IMR-90 (cell line): ENCODE data around the gene CANT1. TPM values are rescaled to one million over a fixed set of nuclear protein-coding genes. Genes with fewer than 3 reads are reported as not detected.

Experiments
- ATAC-seq: fragments of 200-7000 bp; cut with Tn5 transposase; 2 replicates; pipeline ENCODE4 v1.9.1; 2020; ENCODE audit warnings: low read depth, mild to moderate bottlenecking, moderate library complexity
- BruUV-seq: library from RNA; stranded (reverse); fragments of 400-500 nt; replicated peaks from 2 replicates; lab custom pipeline; 2021; lab: Mats Ljungman, UMichigan
- CTCF ChIA-PET: fragments of 300-600 bp; formaldehyde crosslinking; extraction: SDS; loops from one replicate; lab custom pipeline; 2021; ENCODE audit warnings: antibody characterized with exemption; lab: Yijun Ruan, JAX
- POLR2A ChIA-PET: fragments of 300-600 bp; sonication (Branson Sonifier 250); formaldehyde crosslinking; loops from one replicate; lab custom pipeline; 2022; ENCODE audit warnings: antibody characterized with exemption; ENCODE audit not compliant: unreplicated experiment; lab: Charles Lee
- DNase-seq: peaks from one replicate; pipeline ENCODE4 v3.0.0; 2013
- H2AFZ ChIP-seq: replicated peaks from 2 replicates; pipeline ENCODE3; 2013; ENCODE audit warnings: low read length, mild to moderate bottlenecking; ENCODE audit not compliant: poor library complexity
- H2AK5ac ChIP-seq: 2 replicates; pipeline ENCODE4 v1.6.1; 2013; ENCODE audit warnings: low read depth, low read length, inconsistent platforms
- H2AK9ac ChIP-seq: replicated peaks from 2 replicates; pipeline ENCODE3; 2013; ENCODE audit warnings: mild to moderate bottlenecking, low read depth, low read length, moderate library complexity; ENCODE audit not compliant: poor library complexity
- H2BK120ac ChIP-seq: 2 replicates; pipeline ENCODE4 v1.6.1; 2013; ENCODE audit warnings: low read depth, low read length, inconsistent platforms
- H2BK15ac ChIP-seq: 3 replicates; pipeline ENCODE4 v1.6.1; 2013; ENCODE audit warnings: low read depth, low read length, inconsistent platforms
- H2BK20ac ChIP-seq: 2 replicates; pipeline ENCODE4 v1.6.1; 2013; ENCODE audit warnings: low read depth, mild to moderate bottlenecking, inconsistent platforms, low read length, moderate library complexity
- H2BK5ac ChIP-seq: 2 replicates; pipeline ENCODE4 v1.6.1; 2013; ENCODE audit warnings: mild to moderate bottlenecking, low read depth, low read length, inconsistent platforms; ENCODE audit not compliant: poor library complexity, severe bottlenecking
- H3K14ac ChIP-seq: replicated peaks from 2 replicates; pipeline ENCODE4 v1.6.1; 2013; ENCODE audit warnings: low read depth, low read length, inconsistent platforms
- H3K18ac ChIP-seq: 2 replicates; pipeline ENCODE4 v1.6.1; 2013; ENCODE audit warnings: low read depth, low read length, control low read depth
- H3K23ac ChIP-seq: 2 replicates; pipeline ENCODE4 v1.6.1; 2013; ENCODE audit warnings: low read depth, low read length, inconsistent platforms
- H3K27ac ChIP-seq: 2 replicates; pipeline ENCODE4 v1.5.1; 2013; ENCODE audit warnings: mild to moderate bottlenecking, control low read depth, low read length; ENCODE audit not compliant: insufficient read depth
- H3K27me3 ChIP-seq: 2 replicates; pipeline ENCODE4 v1.6.1; 2013; ENCODE audit warnings: low read length; ENCODE audit not compliant: control insufficient read depth, insufficient read depth
- H3K36me3 ChIP-seq: 2 replicates; pipeline ENCODE4 v1.6.1; 2013; ENCODE audit warnings: low read length, mixed read lengths; ENCODE audit not compliant: control insufficient read depth, insufficient read depth
- H3K4ac ChIP-seq: 2 replicates; pipeline ENCODE4 v1.6.1; 2013; ENCODE audit warnings: low read depth, low read length, inconsistent platforms
- H3K4me1 ChIP-seq: 2 replicates; pipeline ENCODE4 v1.6.1; 2013; ENCODE audit warnings: low read length, mixed read lengths; ENCODE audit not compliant: control insufficient read depth, insufficient read depth
- H3K4me2 ChIP-seq: 2 replicates; pipeline ENCODE4 v1.6.1; 2013; ENCODE audit warnings: low read depth, mild to moderate bottlenecking, control low read depth, low read length, moderate library complexity
- H3K4me3 ChIP-seq: 2 replicates; pipeline ENCODE4 v1.5.1; 2013; ENCODE audit warnings: low read depth, mild to moderate bottlenecking, control low read depth, low read length, moderate library complexity; ENCODE audit not compliant: insufficient read depth
- H3K56ac ChIP-seq: 2 replicates; pipeline ENCODE4 v1.6.1; 2013; ENCODE audit warnings: low read length, inconsistent platforms; ENCODE audit not compliant: insufficient read depth; ENCODE audit errors: extremely low read depth
- H3K79me1 ChIP-seq, 2 experiments: 2 replicates each; pipeline ENCODE4 v1.6.1; 2013; ENCODE audit warnings: low read length in 2 of 2, inconsistent platforms in 1 of 2, low read depth in 1 of 2
- H3K9ac ChIP-seq: 2 replicates; pipeline ENCODE4 v1.6.1; 2013; ENCODE audit warnings: low read depth, low read length, control low read depth
- H3K9me1 ChIP-seq: 2 replicates; pipeline ENCODE4 v1.6.1; 2013; ENCODE audit warnings: low read length, inconsistent platforms; ENCODE audit not compliant: insufficient read depth
- H3K9me3 ChIP-seq: 2 replicates; pipeline ENCODE4 v1.6.1; 2013; ENCODE audit warnings: low read length; ENCODE audit not compliant: control insufficient read depth, insufficient read depth
- H4K20me1 ChIP-seq: 2 replicates; pipeline ENCODE4 v1.6.1; 2013; ENCODE audit warnings: low read length, inconsistent platforms; ENCODE audit not compliant: insufficient read depth
- H4K5ac ChIP-seq: 2 replicates; pipeline ENCODE4 v1.6.1; 2013; ENCODE audit warnings: mild to moderate bottlenecking, low read depth, low read length, control low read depth
- H4K8ac ChIP-seq, 2 experiments: 2 replicates each; pipeline ENCODE4 v1.6.1; 2013; ENCODE audit warnings: low read depth in 2 of 2, low read length in 2 of 2, control low read depth in 1 of 2, inconsistent platforms in 1 of 2
- H4K91ac ChIP-seq: 2 replicates; pipeline ENCODE4 v1.6.1; 2013; ENCODE audit warnings: low read depth, low read length, inconsistent platforms; ENCODE audit not compliant: insufficient read depth
- BHLHE40 ChIP-seq: fragments of 150-350 bp; IDR thresholded peaks from 2 replicates; pipeline ENCODE4 v1.6.1; 2016; ENCODE audit warnings: mild to moderate bottlenecking, low read depth, low read length
- CEBPB ChIP-seq: IDR thresholded peaks from 2 replicates; pipeline ENCODE4 v1.6.1; 2012; ENCODE audit warnings: low read depth, low read length, improper control_type of control experiment
- CHD1 ChIP-seq: IDR thresholded peaks from 2 replicates; pipeline ENCODE4 v1.6.1; 2012; ENCODE audit warnings: low read depth, low read length, improper control_type of control experiment
- FOS ChIP-seq: fragments of 150-350 bp; IDR thresholded peaks from 2 replicates; pipeline ENCODE4 v1.6.1; 2016; ENCODE audit warnings: low read depth, low read length
- MAZ ChIP-seq: IDR thresholded peaks from 2 replicates; pipeline ENCODE4 v1.6.1; 2012; ENCODE audit warnings: low read depth, mild to moderate bottlenecking, low read length, improper control_type of control experiment, moderate library complexity, borderline replicate concordance
- MXI1 ChIP-seq: IDR thresholded peaks from 2 replicates; pipeline ENCODE4 v1.6.1; 2012; ENCODE audit warnings: low read depth, mild to moderate bottlenecking, low read length, moderate library complexity, borderline replicate concordance
- NFE2L2 ChIP-seq: fragments of 150-350 bp; IDR thresholded peaks from 2 replicates; pipeline ENCODE4 v1.6.1; 2016; ENCODE audit warnings: low read depth, mild to moderate bottlenecking, low read length
- POLR2A ChIP-seq: IDR thresholded peaks from 2 replicates; pipeline ENCODE4 v1.6.1; 2012; ENCODE audit warnings: mild to moderate bottlenecking, low read depth, low read length
- RAD21 ChIP-seq: IDR thresholded peaks from 2 replicates; pipeline ENCODE4 v1.6.1; 2012; ENCODE audit warnings: low read length, improper control_type of control experiment
- RFX5 ChIP-seq: IDR thresholded peaks from 2 replicates; pipeline ENCODE4 v1.8.0; 2012; ENCODE audit warnings: low read depth, mild to moderate bottlenecking, low read length, moderate library complexity
- WGBS, 2 experiments: methylation state at CpG; one replicate each; pipeline versions ENCODE4 v1.1.5 to v1.1.7; 2013; ENCODE audit warnings: missing lambda C conversion rate in 2 of 2; ENCODE audit not compliant: insufficient read length in 1 of 2; ENCODE audit errors: extremely low coverage in 2 of 2; 5-methylcytosine and 5-hydroxymethylcytosine counted together
- dilution Hi-C: fragments of 300-500 bp; cut with HindIII; formaldehyde crosslinking; loops from one replicate; pipeline ENCODE4 v1.14.3; 2018; ENCODE audit warnings: low sequenced_read_pairs; ENCODE audit not compliant: unreplicated experiment
- in situ Hi-C: fragments of 300-500 bp; cut with MboI; formaldehyde crosslinking; loops from 3 replicates; pipeline ENCODE4 v1.14.3; 2019; ENCODE audit warnings: low sequenced_read_pairs, inconsistent platforms, mixed read lengths
- intact Hi-C: fragments of 100-400 bp; cut with micrococcal nuclease; formaldehyde crosslinking; loops from 2 replicates; pipeline ENCODE4 v1.10.0; 2022
- polyA plus RNA-seq, 3 experiments: library from polyadenylated mRNA; depleted of rRNA; stranded (reverse); fragments of >200 nt; gene quantifications; 2 replicates each; pipeline ENCODE4 v1.2.3, GENCODE V29; 2012; ENCODE audit warnings: low replicate concordance in 1 of 3
- total RNA-seq: library from RNA; depleted of rRNA; stranded (reverse); fragments of >200 nt; gene quantifications from 2 replicates; pipeline ENCODE4 v1.2.3, GENCODE V29; 2012
- TF ChIP-seq, protein P1 (sequence below): fragments of 150-350 bp; IDR thresholded peaks from 2 replicates; pipeline ENCODE4 v1.6.1; 2016; ENCODE audit warnings: low read depth, mild to moderate bottlenecking, low read length, moderate library complexity, borderline replicate concordance
- TF ChIP-seq, protein P2 (sequence below): conservative IDR thresholded peaks from 2 replicates; pipeline ENCODE4 v1.5.1; 2012; ENCODE audit warnings: mild to moderate bottlenecking, low read depth, low read length, improper control_type of control experiment
- TF ChIP-seq, protein P3 (sequence below): fragments of 150-350 bp; IDR thresholded peaks from 2 replicates; pipeline ENCODE4 v1.6.1; 2017; ENCODE audit warnings: mild to moderate bottlenecking, antibody characterized with exemption, low read length, low read depth

The CANT1 gene
- total and polyA plus RNA-seq, 2 of the 4 experiments (the other 2 are of a cell fraction) = 51.8 to 73.4 TPM

DNA sequence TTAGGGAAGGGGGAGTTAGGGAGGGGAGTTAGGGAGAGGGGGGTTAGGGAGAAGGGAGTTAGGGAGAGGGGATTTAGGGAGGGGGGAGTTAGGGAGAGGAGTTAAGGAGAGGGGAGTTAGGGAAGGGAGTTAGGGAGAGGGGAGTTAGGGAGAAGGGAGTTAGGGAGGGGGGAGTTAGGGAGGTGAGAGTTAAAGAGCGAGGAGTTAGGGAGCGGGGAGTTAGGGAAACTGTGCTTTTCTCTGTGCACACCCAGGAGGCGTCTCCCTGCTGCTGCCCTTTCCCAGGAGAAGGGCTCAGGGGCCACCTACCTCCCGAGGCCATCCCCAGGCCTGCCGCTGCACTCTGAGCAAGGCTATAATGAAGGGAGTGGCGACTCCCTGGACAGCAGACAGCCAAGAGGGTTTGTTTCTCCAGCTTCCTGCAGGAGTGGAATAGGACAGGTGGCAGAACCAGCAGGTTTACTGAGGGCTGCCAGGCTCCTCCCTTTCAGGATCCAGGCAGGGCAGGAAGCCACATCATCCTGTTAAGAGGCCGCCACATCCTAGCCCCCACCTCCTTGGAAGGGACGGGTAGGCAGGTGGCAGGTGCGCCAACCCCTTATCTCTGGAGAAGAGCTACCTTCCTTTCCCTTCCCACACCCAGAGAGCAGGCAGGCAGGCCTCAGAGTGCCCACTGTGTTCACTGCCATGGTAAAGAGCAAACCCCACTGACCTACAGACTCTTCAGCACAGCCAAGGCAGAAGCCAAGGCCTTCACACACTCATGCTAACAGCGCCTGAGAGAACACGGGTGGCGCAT, 4.3 kb downstream of the CANT1 start:
- in situ Hi-C loops = no loop called here
- no peak overlapping the region for H3K18ac ChIP-seq
- POLR2A ChIA-PET = no interaction called here
- H2AFZ ChIP-seq = no peak overlapping the region
- dilution Hi-C loops = no loop called here
- 82 to 100% methylated on average over 2 to 3 of the region's 12 CpGs for WGBS, 2 experiments
- CTCF ChIA-PET = no interaction called here
- no peak overlapping the region for H3K14ac ChIP-seq
- no peak overlapping the region for H4K5ac ChIP-seq
- no peak overlapping the region for H3K23ac ChIP-seq
- no peak overlapping the region for H3K56ac ChIP-seq
- H2BK5ac ChIP-seq = no peak overlapping the region
- ATAC-seq (no peak), DNase-seq (no peak)
- H3K9ac ChIP-seq = no peak overlapping the region
- no peak for TF ChIP-seq POLR2A
- no peak for TF ChIP-seq MXI1
- TF ChIP-seq NFE2L2 = no peak
- TF ChIP-seq CEBPB = no peak
- no peak for TF ChIP-seq FOS
- TF ChIP-seq, protein P1, sequence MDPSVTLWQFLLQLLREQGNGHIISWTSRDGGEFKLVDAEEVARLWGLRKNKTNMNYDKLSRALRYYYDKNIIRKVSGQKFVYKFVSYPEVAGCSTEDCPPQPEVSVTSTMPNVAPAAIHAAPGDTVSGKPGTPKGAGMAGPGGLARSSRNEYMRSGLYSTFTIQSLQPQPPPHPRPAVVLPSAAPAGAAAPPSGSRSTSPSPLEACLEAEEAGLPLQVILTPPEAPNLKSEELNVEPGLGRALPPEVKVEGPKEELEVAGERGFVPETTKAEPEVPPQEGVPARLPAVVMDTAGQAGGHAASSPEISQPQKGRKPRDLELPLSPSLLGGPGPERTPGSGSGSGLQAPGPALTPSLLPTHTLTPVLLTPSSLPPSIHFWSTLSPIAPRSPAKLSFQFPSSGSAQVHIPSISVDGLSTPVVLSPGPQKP = no peak
- TF ChIP-seq, protein P2, sequence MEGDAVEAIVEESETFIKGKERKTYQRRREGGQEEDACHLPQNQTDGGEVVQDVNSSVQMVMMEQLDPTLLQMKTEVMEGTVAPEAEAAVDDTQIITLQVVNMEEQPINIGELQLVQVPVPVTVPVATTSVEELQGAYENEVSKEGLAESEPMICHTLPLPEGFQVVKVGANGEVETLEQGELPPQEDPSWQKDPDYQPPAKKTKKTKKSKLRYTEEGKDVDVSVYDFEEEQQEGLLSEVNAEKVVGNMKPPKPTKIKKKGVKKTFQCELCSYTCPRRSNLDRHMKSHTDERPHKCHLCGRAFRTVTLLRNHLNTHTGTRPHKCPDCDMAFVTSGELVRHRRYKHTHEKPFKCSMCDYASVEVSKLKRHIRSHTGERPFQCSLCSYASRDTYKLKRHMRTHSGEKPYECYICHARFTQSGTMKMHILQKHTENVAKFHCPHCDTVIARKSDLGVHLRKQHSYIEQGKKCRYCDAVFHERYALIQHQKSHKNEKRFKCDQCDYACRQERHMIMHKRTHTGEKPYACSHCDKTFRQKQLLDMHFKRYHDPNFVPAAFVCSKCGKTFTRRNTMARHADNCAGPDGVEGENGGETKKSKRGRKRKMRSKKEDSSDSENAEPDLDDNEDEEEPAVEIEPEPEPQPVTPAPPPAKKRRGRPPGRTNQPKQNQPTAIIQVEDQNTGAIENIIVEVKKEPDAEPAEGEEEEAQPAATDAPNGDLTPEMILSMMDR = no peak
- no peak for TF ChIP-seq RAD21
- TF ChIP-seq RFX5 = no peak
- TF ChIP-seq BHLHE40 = no peak
- TF ChIP-seq MAZ = no peak
- no peak for TF ChIP-seq CHD1
- TF ChIP-seq, protein P3, sequence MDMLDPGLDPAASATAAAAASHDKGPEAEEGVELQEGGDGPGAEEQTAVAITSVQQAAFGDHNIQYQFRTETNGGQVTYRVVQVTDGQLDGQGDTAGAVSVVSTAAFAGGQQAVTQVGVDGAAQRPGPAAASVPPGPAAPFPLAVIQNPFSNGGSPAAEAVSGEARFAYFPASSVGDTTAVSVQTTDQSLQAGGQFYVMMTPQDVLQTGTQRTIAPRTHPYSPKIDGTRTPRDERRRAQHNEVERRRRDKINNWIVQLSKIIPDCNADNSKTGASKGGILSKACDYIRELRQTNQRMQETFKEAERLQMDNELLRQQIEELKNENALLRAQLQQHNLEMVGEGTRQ = no peak
- no peaks in the 10 kb centered on the region for H3K9me3 ChIP-seq
- no peak overlapping the region for H2BK20ac ChIP-seq
- H3K36me3 ChIP-seq = peaks cover 15% of the 10 kb centered on the region
- H4K91ac ChIP-seq = no peak overlapping the region
- no peak overlapping the region for H2BK15ac ChIP-seq
- H2BK120ac ChIP-seq = no peak overlapping the region
- no peaks in the 10 kb centered on the region for H3K27me3 ChIP-seq
- H3K4me3 ChIP-seq = no peak overlapping the region
- peaks cover 20% of the 10 kb centered on the region for H3K9me1 ChIP-seq
- H4K20me1 ChIP-seq = peaks cover 71% of the 10 kb centered on the region
- H4K8ac ChIP-seq = no peak overlapping the region
- H3K4me1 ChIP-seq = peaks cover 16% of the 10 kb centered on the region
- no peak overlapping the region for H3K27ac ChIP-seq
- H3K79me1 ChIP-seq = peaks cover 21 to 84% of the 10 kb centered on the region in 2 experiments
- H3K4me2 ChIP-seq = no peak overlapping the region
- no peak overlapping the region for H2AK5ac ChIP-seq
- H2AK9ac ChIP-seq = no peak overlapping the region
- H3K4ac ChIP-seq = no peak overlapping the region
- BruUV-seq = no TSS peak
- intact Hi-C loops = no loop called here
